Measurements from ENCODE around the gene KCNK15. TPM values are rescaled to one million over a fixed set of nuclear protein-coding genes. Genes with fewer than 3 reads are reported as not detected.

KCNK15 gene
- total and polyA plus RNA-seq, 4 donors: 0.08 to 0.11 (median 0.08) TPM; not detected in 1

- DNase-seq (ENCODE audit: low spot score): no peak
- Histone ChIP-seq H3K4me3 (ENCODE audit: low read depth in 1 of 3, low read length in 3 of 3) (no peak overlapping the region), H3K9ac (ENCODE audit: low read depth in 1 of 2, low read length in 2 of 2) (no peak overlapping the region), H3K36me3 (ENCODE audit: control insufficient read depth in 4 of 4, insufficient read depth in 3 of 4, low read depth in 1 of 4, low read length in 3 of 4) (no peaks in the 10 kb centered on the region), H3K4me1 (ENCODE audit: control insufficient read depth in 4 of 4, insufficient read depth in 4 of 4, low read length in 3 of 4) (peaks cover 7 to 14% (median 8%) of the 10 kb centered on the region in 4 donors), H3K27ac (ENCODE audit: low read depth in 1 of 2, low read length in 2 of 2) (no peak overlapping the region), H3K27me3 (ENCODE audit: control insufficient read depth in 4 of 4, insufficient read depth in 4 of 4, low read length in 3 of 4) (no peaks in the 10 kb centered on the region), H3K9me3 (ENCODE audit: control insufficient read depth in 4 of 4, low read length in 3 of 4) (no peaks in the 10 kb centered on the region)
- 87% methylated on average over 3 of the region's 3 CpGs for WGBS
- TF ChIP-seq JUND (IDR thresholded peaks at IDR 0.05) (no peak), REST (IDR thresholded peaks at IDR 0.05) (no peak), SP1 (IDR thresholded peaks at IDR 0.05) (no peak), GABPA (IDR thresholded peaks at IDR 0.05 in 1 of 2, conservative IDR thresholded peaks at IDR 0.05 in 1 of 2) (no peak)
Measured at GRCh38 chr20:44748005-44748370, 2.3 kb downstream of the KCNK15 start.

- TF ChIP-seq GABPA (IDR thresholded peaks at IDR 0.05 in 1 of 2, conservative IDR thresholded peaks at IDR 0.05 in 1 of 2): no peak
- no peak for TF ChIP-seq FOXA1 (IDR thresholded peaks at IDR 0.05)
- no peak for TF ChIP-seq TAF1 (conservative IDR thresholded peaks at IDR 0.05)
- no peak for TF ChIP-seq MAX (IDR thresholded peaks at IDR 0.05)
- no peak for TF ChIP-seq HNF4G (IDR thresholded peaks at IDR 0.05)
- no peak for TF ChIP-seq HNF4A (conservative IDR thresholded peaks at IDR 0.05)
- no peak for TF ChIP-seq SP1 (IDR thresholded peaks at IDR 0.05)
- TF ChIP-seq FOXA2 (IDR thresholded peaks at IDR 0.05): no peak
- no peak for TF ChIP-seq RAD21 (IDR thresholded peaks at IDR 0.05)
- peaks cover 7 to 14% (median 8%) of the 10 kb centered on the region in 4 donors for H3K4me1 ChIP-seq (ENCODE audit: control insufficient read depth in 4 of 4, insufficient read depth in 4 of 4, low read length in 3 of 4)
- H3K27ac ChIP-seq (ENCODE audit: low read depth in 1 of 2, low read length in 2 of 2): no peak overlapping the region
- H3K27me3 ChIP-seq (ENCODE audit: control insufficient read depth in 4 of 4, insufficient read depth in 4 of 4, low read length in 3 of 4): no peaks in the 10 kb centered on the region
- DNase-seq (ENCODE audit: low spot score): no peak
- H3K36me3 ChIP-seq (ENCODE audit: control insufficient read depth in 4 of 4, insufficient read depth in 3 of 4, low read depth in 1 of 4, low read length in 3 of 4): no peaks in the 10 kb centered on the region
- H3K9ac ChIP-seq (ENCODE audit: low read depth in 1 of 2, low read length in 2 of 2): no peak overlapping the region
- no peak overlapping the region for H3K4me3 ChIP-seq (ENCODE audit: low read depth in 1 of 3, low read length in 3 of 3)
- WGBS: 37% methylated on average over 73 of the region's 73 CpGs
- H3K9me3 ChIP-seq (ENCODE audit: control insufficient read depth in 4 of 4, low read length in 3 of 4): no peaks in the 10 kb centered on the region
Measured at GRCh38 chr20:44750081-44750805, 4.6 kb downstream of the KCNK15 start.

GRCh38 chr20:44752099-44752931, 6.7 kb downstream of the KCNK15 start:
- H3K27ac ChIP-seq (ENCODE audit: low read depth in 1 of 2, low read length in 2 of 2): no peak overlapping the region
- H3K4me1 ChIP-seq (ENCODE audit: control insufficient read depth in 4 of 4, insufficient read depth in 4 of 4, low read length in 3 of 4): peaks cover 0 to under 1% (median 0%) of the 10 kb centered on the region in 4 donors
- DNase-seq (ENCODE audit: low spot score): no peak
- H3K4me3 ChIP-seq (ENCODE audit: low read depth in 1 of 3, low read length in 3 of 3): no peak overlapping the region
- WGBS: 70% methylated on average over 17 of the region's 17 CpGs
- no peaks in the 10 kb centered on the region for H3K9me3 ChIP-seq (ENCODE audit: control insufficient read depth in 4 of 4, low read length in 3 of 4)
- no peaks in the 10 kb centered on the region for H3K36me3 ChIP-seq (ENCODE audit: control insufficient read depth in 4 of 4, insufficient read depth in 3 of 4, low read depth in 1 of 4, low read length in 3 of 4)
- no peak overlapping the region for H3K9ac ChIP-seq (ENCODE audit: low read depth in 1 of 2, low read length in 2 of 2)
- no peaks in the 10 kb centered on the region for H3K27me3 ChIP-seq (ENCODE audit: control insufficient read depth in 4 of 4, insufficient read depth in 4 of 4, low read length in 3 of 4)
- TF ChIP-seq RXRA (IDR thresholded peaks at IDR 0.05): no peak
- TF ChIP-seq FOXA2 (IDR thresholded peaks at IDR 0.05): no peak
- TF ChIP-seq GABPA (IDR thresholded peaks at IDR 0.05 in 1 of 2, conservative IDR thresholded peaks at IDR 0.05 in 1 of 2): no peak
- no peak for TF ChIP-seq HNF4A (conservative IDR thresholded peaks at IDR 0.05)
- TF ChIP-seq EGR1 (IDR thresholded peaks at IDR 0.05; ENCODE audit: low read depth in 2 of 2): no peak
- TF ChIP-seq RAD21 (IDR thresholded peaks at IDR 0.05): no peak
- no peak for TF ChIP-seq TAF1 (conservative IDR thresholded peaks at IDR 0.05)
- no peak for TF ChIP-seq SP1 (IDR thresholded peaks at IDR 0.05)
- TF ChIP-seq REST (IDR thresholded peaks at IDR 0.05): no peak
- TF ChIP-seq CTCF (IDR thresholded peaks at IDR 0.05; ENCODE audit: low read depth, low read length, missing input control): no peak
- TF ChIP-seq YY1 (IDR thresholded peaks at IDR 0.05): no peak
